ENCODE results near the gene BEND2. TPM values are rescaled to one million over a fixed set of nuclear protein-coding genes. Genes with fewer than 3 reads are reported as not detected.

BEND2 gene
- total RNA-seq, 2 experiments from 2014 or later, result not detected

DNA sequence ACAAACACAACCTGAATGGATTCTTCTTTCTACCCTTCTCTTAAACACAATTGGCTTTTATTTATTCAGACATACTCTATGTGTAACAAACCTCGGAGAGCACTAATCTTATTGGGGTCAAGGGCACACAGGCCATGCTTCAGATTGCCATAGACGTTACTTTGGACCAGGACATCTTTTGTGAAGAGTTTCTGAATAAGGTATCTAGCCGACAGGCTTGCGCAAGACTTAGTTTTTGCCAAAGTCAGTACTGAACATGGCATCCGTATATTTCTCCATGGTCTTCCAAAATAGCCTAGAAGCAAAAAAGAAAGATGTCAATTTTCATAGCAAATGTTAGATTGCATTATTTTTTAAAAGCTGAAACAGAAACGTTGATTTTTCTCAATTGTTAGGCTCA is 49.8 kb downstream of the BEND2 start:
- Mint-ChIP-seq H3K9me3 (no peaks in the 10 kb centered on the region), H3K27ac (no peak overlapping the region), H3K4me1 (ENCODE audit: low read depth) (no peaks in the 10 kb centered on the region), H3K4me3 (no peak overlapping the region), H3K27me3 (no peaks in the 10 kb centered on the region), H3K36me3 (ENCODE audit: low read depth) (no peaks in the 10 kb centered on the region)
- intact Hi-C loops (cut with micrococcal nuclease), result no loop called here
- TF ChIP-seq, protein P1, sequence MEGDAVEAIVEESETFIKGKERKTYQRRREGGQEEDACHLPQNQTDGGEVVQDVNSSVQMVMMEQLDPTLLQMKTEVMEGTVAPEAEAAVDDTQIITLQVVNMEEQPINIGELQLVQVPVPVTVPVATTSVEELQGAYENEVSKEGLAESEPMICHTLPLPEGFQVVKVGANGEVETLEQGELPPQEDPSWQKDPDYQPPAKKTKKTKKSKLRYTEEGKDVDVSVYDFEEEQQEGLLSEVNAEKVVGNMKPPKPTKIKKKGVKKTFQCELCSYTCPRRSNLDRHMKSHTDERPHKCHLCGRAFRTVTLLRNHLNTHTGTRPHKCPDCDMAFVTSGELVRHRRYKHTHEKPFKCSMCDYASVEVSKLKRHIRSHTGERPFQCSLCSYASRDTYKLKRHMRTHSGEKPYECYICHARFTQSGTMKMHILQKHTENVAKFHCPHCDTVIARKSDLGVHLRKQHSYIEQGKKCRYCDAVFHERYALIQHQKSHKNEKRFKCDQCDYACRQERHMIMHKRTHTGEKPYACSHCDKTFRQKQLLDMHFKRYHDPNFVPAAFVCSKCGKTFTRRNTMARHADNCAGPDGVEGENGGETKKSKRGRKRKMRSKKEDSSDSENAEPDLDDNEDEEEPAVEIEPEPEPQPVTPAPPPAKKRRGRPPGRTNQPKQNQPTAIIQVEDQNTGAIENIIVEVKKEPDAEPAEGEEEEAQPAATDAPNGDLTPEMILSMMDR (IDR thresholded peaks at IDR 0.05), result no peak
- POLR2A ChIA-PET, result no interaction called here
- DNase-seq (no peak), ATAC-seq (no peak)
- CTCF ChIA-PET, result no interaction called here

DNA sequence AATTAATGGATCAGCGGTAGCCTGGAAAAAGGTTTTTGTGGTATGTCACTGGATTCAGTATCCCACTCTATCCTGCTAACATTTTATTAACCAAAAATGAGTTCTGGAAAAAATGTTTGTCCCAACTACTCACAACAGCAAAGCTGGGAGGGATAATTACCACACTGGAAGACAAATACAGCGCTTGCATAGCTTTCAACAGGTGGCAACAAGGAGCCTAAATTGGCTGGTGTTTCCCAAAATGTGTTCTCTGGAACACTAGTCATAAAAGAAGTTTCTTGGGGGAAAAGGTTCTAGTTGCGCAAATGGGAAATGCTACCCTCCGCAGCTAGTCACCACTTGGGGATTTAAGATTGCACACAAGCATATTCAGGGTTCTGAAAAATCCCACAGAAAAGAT is 54.6 kb downstream of the BEND2 start:
- no peak for DNase-seq
- ATAC-seq, result no peak
- POLR2A ChIA-PET, result no interaction called here
- H3K27me3 Mint-ChIP-seq, result peaks cover 1% of the 10 kb centered on the region
- H3K4me1 Mint-ChIP-seq (ENCODE audit: low read depth), result no peaks in the 10 kb centered on the region
- TF ChIP-seq, protein P1 (IDR thresholded peaks at IDR 0.05), result no peak
- intact Hi-C loops (cut with micrococcal nuclease), result no loop called here
- H3K4me3 Mint-ChIP-seq, result no peak overlapping the region
- CTCF ChIA-PET, result no interaction called here
- no peaks in the 10 kb centered on the region for H3K36me3 Mint-ChIP-seq (ENCODE audit: low read depth)
- H3K27ac Mint-ChIP-seq, result no peak overlapping the region
- H3K9me3 Mint-ChIP-seq, result no peaks in the 10 kb centered on the region

GRCh38 chrX:18160369-18160768 is 60.3 kb downstream of the BEND2 start:
- ChIA-PET CTCF (no interaction called here), POLR2A (no interaction called here)
- ATAC-seq (no peak), DNase-seq (no peak)
- TF ChIP-seq, protein P1 (IDR thresholded peaks at IDR 0.05), result no peak
- Mint-ChIP-seq H3K27me3 (no peaks in the 10 kb centered on the region), H3K27ac (no peak overlapping the region), H3K4me1 (ENCODE audit: low read depth) (no peaks in the 10 kb centered on the region), H3K4me3 (no peak overlapping the region), H3K9me3 (no peaks in the 10 kb centered on the region), H3K36me3 (ENCODE audit: low read depth) (no peaks in the 10 kb centered on the region)
- intact Hi-C loops (cut with micrococcal nuclease), result no loop called here

GRCh38 chrX:18158963-18159362 is 61.7 kb downstream of the BEND2 start:
- Mint-ChIP-seq H3K27ac (no peak overlapping the region), H3K36me3 (ENCODE audit: low read depth) (no peaks in the 10 kb centered on the region), H3K4me3 (no peak overlapping the region), H3K9me3 (no peaks in the 10 kb centered on the region), H3K27me3 (no peaks in the 10 kb centered on the region), H3K4me1 (ENCODE audit: low read depth) (no peaks in the 10 kb centered on the region)
- DNase-seq, result no peak
- POLR2A ChIA-PET, result no interaction called here
- TF ChIP-seq, protein P1 (IDR thresholded peaks at IDR 0.05), result no peak
- intact Hi-C loops (cut with micrococcal nuclease), result no loop called here
- no peak for ATAC-seq
- CTCF ChIA-PET, result no interaction called here

DNA sequence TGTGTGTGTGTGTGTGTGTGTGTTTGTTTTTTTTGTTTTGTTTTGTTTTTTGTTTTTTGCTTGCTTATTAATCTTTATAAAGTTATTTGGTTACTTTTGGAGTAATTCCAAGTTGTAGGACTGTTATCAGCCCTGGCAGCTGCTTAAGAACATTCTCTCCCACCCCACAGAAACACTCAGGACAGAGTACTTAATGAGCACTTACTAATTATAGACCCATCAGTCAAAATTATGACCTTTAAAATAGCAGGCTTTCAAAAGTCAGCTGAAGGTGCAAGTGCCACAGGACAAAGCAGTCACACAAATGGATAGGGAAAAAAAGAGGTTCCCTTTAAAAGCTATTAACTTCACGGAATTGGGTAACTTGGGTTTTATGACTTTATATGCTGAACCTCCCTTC is 69.0 kb downstream of the BEND2 start:
- ATAC-seq (no peak), DNase-seq (no peak)
- ChIA-PET CTCF (no interaction called here), POLR2A (no interaction called here)
- H3K9me3 Mint-ChIP-seq, result no peaks in the 10 kb centered on the region
- no peaks in the 10 kb centered on the region for H3K36me3 Mint-ChIP-seq (ENCODE audit: low read depth)
- H3K4me1 Mint-ChIP-seq (ENCODE audit: low read depth), result no peaks in the 10 kb centered on the region
- H3K27me3 Mint-ChIP-seq, result no peaks in the 10 kb centered on the region
- TF ChIP-seq, protein P1 (IDR thresholded peaks at IDR 0.05), result no peak
- no peak overlapping the region for H3K4me3 Mint-ChIP-seq
- intact Hi-C loops (cut with micrococcal nuclease), result no loop called here
- no peak overlapping the region for H3K27ac Mint-ChIP-seq

Measured in activated CD8-positive, alpha-beta T cell treated with anti-CD3 and anti-CD28 coated beads for 36 hours (primary cell).